HEK293 (cell line): ENCODE results near the gene RABIF.

Experiments used
- CTCF ChIA-PET: fragments of 350-600 bp; formaldehyde crosslinking; extraction: SDS; loops from one replicate; lab custom pipeline; 2021; ENCODE audit warnings: antibody characterized with exemption; lab: Yijun Ruan, JAX
- POLR2A ChIA-PET: fragments of 300-600 bp; formaldehyde crosslinking; extraction: SDS; loops from one replicate; lab custom pipeline; 2020; ENCODE audit warnings: antibody characterized with exemption, inconsistent platforms; lab: Yijun Ruan, JAX
- H3K27ac ChIP-seq: fragments of 200-500 bp; sonication (Bioruptor generic); 2 replicates; pipeline ENCODE4 v1.5.1; 2014; ENCODE audit warnings: low read depth, low read length, control low read depth, inconsistent platforms; ENCODE audit errors: extremely low read depth
- H3K36me3 ChIP-seq, 2 experiments: fragments of 200-500 bp in 1 of 2; sonication (Bioruptor generic) in 1 of 2; 1 replicate in 1 of 2; 2 replicates in 1 of 2; pipeline ENCODE4 v1.5.1; 2014 to 2017; ENCODE audit warnings: inconsistent platforms in 2 of 2, low read length in 2 of 2; ENCODE audit not compliant: control insufficient read depth in 2 of 2, insufficient read depth in 1 of 2
- H3K4me1 ChIP-seq: fragments of 200-500 bp; sonication (Bioruptor generic); 2 replicates; pipeline ENCODE4 v1.5.1; 2014; ENCODE audit warnings: mild to moderate bottlenecking, low read length, inconsistent platforms; ENCODE audit not compliant: control insufficient read depth, insufficient read depth
- H3K4me3 ChIP-seq: 2 replicates; pipeline ENCODE4 v1.5.1; 2011; ENCODE audit warnings: low read depth, mild to moderate bottlenecking, control low read depth, low read length, moderate library complexity
- H3K9me3 ChIP-seq: fragments of 200-500 bp; sonication (Bioruptor generic); 2 replicates; pipeline ENCODE4 v1.5.1; 2014; ENCODE audit warnings: low read depth, low read length, inconsistent platforms; ENCODE audit not compliant: control insufficient read depth, insufficient read depth
- GLIS2 ChIP-seq: fragments of 450-650 bp; formaldehyde crosslinking; IDR thresholded peaks from 2 replicates; pipeline ENCODE4 v1.5.1; 2016; ENCODE audit warnings: missing biosample characterization, missing genetic modification characterization
- KLF1 ChIP-seq: fragments of 450-650 bp; formaldehyde crosslinking; IDR thresholded peaks from 2 replicates; pipeline ENCODE4 v1.5.1; 2016; ENCODE audit warnings: missing biosample characterization, missing genetic modification characterization
- PRDM10 ChIP-seq: fragments of 450-650 bp; formaldehyde crosslinking; IDR thresholded peaks from 2 replicates; pipeline ENCODE4 v1.5.1; 2016; ENCODE audit warnings: missing biosample characterization, missing genetic modification characterization
- SCRT2 ChIP-seq: fragments of 450-650 bp; formaldehyde crosslinking; IDR thresholded peaks from 2 replicates; pipeline ENCODE4 v1.5.1; 2016; ENCODE audit warnings: missing biosample characterization, missing genetic modification characterization
- SP3 ChIP-seq: fragments of 450-650 bp; formaldehyde crosslinking; IDR thresholded peaks from 2 replicates; pipeline ENCODE4 v1.5.1; 2016; ENCODE audit warnings: missing biosample characterization, missing genetic modification characterization
- ZBTB10 ChIP-seq: fragments of 450-650 bp; formaldehyde crosslinking; IDR thresholded peaks from 2 replicates; pipeline ENCODE4 v1.5.1; 2016; ENCODE audit warnings: missing biosample characterization, missing genetic modification characterization
- ZBTB11 ChIP-seq: fragments of 450-650 bp; formaldehyde crosslinking; conservative IDR thresholded peaks from 2 replicates; pipeline ENCODE4 v1.5.1; 2016; ENCODE audit warnings: low read depth, missing biosample characterization, missing genetic modification characterization
- ZBTB20 ChIP-seq: fragments of 450-650 bp; formaldehyde crosslinking; IDR thresholded peaks from 2 replicates; pipeline ENCODE4 v1.5.1; 2016; ENCODE audit warnings: missing biosample characterization, missing genetic modification characterization
- ZNF341 ChIP-seq: fragments of 450-650 bp; formaldehyde crosslinking; IDR thresholded peaks from 2 replicates; pipeline ENCODE4; 2016; ENCODE audit warnings: low read depth, missing biosample characterization, missing genetic modification characterization
- ZNF366 ChIP-seq: fragments of 450-650 bp; formaldehyde crosslinking; conservative IDR thresholded peaks from 2 replicates; pipeline ENCODE4 v1.5.1; 2016; ENCODE audit warnings: missing biosample characterization, missing genetic modification characterization
- ZNF398 ChIP-seq: fragments of 450-650 bp; formaldehyde crosslinking; IDR thresholded peaks from 2 replicates; pipeline ENCODE4 v1.5.1; 2017; ENCODE audit warnings: missing biosample characterization, missing genetic modification characterization
- ZNF404 ChIP-seq: fragments of 450-650 bp; formaldehyde crosslinking; IDR thresholded peaks from 2 replicates; pipeline ENCODE4 v1.5.1; 2017; ENCODE audit warnings: missing biosample characterization, missing genetic modification characterization
- ZNF488 ChIP-seq: fragments of 450-650 bp; formaldehyde crosslinking; IDR thresholded peaks from 2 replicates; pipeline ENCODE4 v1.5.1; 2016; ENCODE audit warnings: missing biosample characterization, missing genetic modification characterization
- ZNF585B ChIP-seq: fragments of 450-650 bp; formaldehyde crosslinking; IDR thresholded peaks from 2 replicates; pipeline ENCODE4 v1.5.1; 2016; ENCODE audit warnings: missing biosample characterization, missing genetic modification characterization
- ZNF645 ChIP-seq: fragments of 450-650 bp; formaldehyde crosslinking; IDR thresholded peaks from 2 replicates; pipeline ENCODE4; 2016; ENCODE audit warnings: missing biosample characterization, missing genetic modification characterization
- ZNF660 ChIP-seq: fragments of 450-650 bp; IDR thresholded peaks from 2 replicates; pipeline ENCODE4 v1.5.1; 2018; ENCODE audit warnings: missing biosample characterization, mild to moderate bottlenecking, missing genetic modification characterization
- ZNF704 ChIP-seq: fragments of 450-650 bp; formaldehyde crosslinking; IDR thresholded peaks from 2 replicates; pipeline ENCODE4 v1.5.1; 2016; ENCODE audit warnings: missing biosample characterization, missing genetic modification characterization
- ZNF785 ChIP-seq: fragments of 450-650 bp; formaldehyde crosslinking; IDR thresholded peaks from 2 replicates; pipeline ENCODE4 v1.5.1; 2016; ENCODE audit warnings: missing biosample characterization, missing genetic modification characterization
- ZNF843 ChIP-seq: fragments of 450-650 bp; formaldehyde crosslinking; IDR thresholded peaks from 2 replicates; pipeline ENCODE4 v1.5.1; 2016; ENCODE audit warnings: missing biosample characterization, missing genetic modification characterization

RABIF gene

GRCh38 chr1:202926581-202927491 lies 37.9 kb upstream of the RABIF start, which contains the start of gene KLHL12:
Gene KLHL12 (minus strand): TSS chr1:202927234. CDS start chr1:202925162, 2,072 bp downstream.
- CTCF ChIA-PET, result interaction anchor here (0.6 to 1.0 kb wide), 3 partner anchors 14 to 1959 kb away, joined by 3 to 4 read pairs (median 3); no protein-coding TSS in a partner anchor
- peak within 1 kb of the TSS; percentile 56 for H3K27ac ChIP-seq
- H3K4me1 ChIP-seq, result no peaks in the 10 kb centered on the region
- peak within 1 kb of the TSS; percentile 72 for H3K4me3 ChIP-seq
- peaks cover 0 to 20% of the 10 kb centered on the region in 2 experiments for H3K36me3 ChIP-seq
- no peaks in the 10 kb centered on the region for H3K9me3 ChIP-seq
- POLR2A ChIA-PET, result interaction anchor here (0.6 to 1.2 kb wide), 14 partner anchors 11 to 792 kb away, joined by 3 to 10 read pairs (median 4); partner anchors contain the start of gene TMEM183A
- TF ChIP-seq ZBTB10 (tag by site-specific recombination) (0 out of 2 replicates have a peak, but pooled peaks have one; percentile 44), ZNF488 (0 out of 2 replicates have a peak, but pooled peaks have one; percentile 41), ZNF843 (tag by site-specific recombination) (peak; percentile 77), ZNF398 (peak; percentile 74), ZBTB20 (peak; percentile 86), ZNF585B (tag by site-specific recombination) (no peak), ZNF704 (tag by site-specific recombination) (no peak), ZBTB11 (peak; percentile 72), ZNF660 (tag by site-specific recombination) (peak; percentile 88), ZNF404 (no peak), GLIS2 (tag by site-specific recombination) (peak; percentile 93), ZNF645 (tag by site-specific recombination) (no peak), ZNF785 (tag by site-specific recombination) (peak; percentile 14; the same call in 1 of the 2 replicates), ZNF366 (tag by site-specific recombination) (peak; percentile 74), SP3 (tag by site-specific recombination) (peak; percentile 93), PRDM10 (tag by site-specific recombination) (peak; percentile 64), ZNF341 (tag by site-specific recombination) (peak; percentile 76; the same call in 1 of the 2 replicates), SCRT2 (tag by site-specific recombination) (0 out of 2 replicates have a peak, but pooled peaks have one; percentile 53), KLF1 (tag by site-specific recombination) (peak; percentile 80)
